Measurements from ENCODE around the gene CENPV.
A peak's percentile ranks its signal among the peaks of the same experiment; 100 is the strongest.

Gene CENPV

DNA sequence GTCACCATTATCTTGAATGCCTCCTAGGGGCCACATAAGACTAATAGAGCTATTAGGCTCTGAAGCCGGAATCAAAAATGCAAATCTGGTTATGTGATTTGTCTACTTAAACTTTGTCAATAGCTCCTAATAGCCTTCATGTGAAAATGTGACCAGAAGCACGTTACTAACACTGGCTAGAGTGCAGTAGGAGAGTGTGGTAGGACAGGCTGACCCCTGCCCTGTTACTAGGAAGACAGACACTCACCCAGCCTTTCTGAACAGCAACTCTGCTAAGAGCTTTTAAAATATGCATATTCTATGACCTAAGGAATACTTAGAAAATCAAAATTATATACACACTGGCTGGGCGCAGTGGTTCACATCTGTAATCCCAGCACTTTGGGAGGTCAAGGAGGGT is 26.3 kb downstream of the CENPV start:
- no peak for ATAC-seq
- TF ChIP-seq ZFP3 (CRISPR knock-in tag; IDR thresholded peaks at IDR 0.05) (no peak), ZNF565 (CRISPR knock-in tag; conservative IDR thresholded peaks at IDR 0.05; ENCODE audit: low read depth) (no peak), ISL1 (CRISPR knock-in tag; IDR thresholded peaks at IDR 0.05) (no peak), ZNF70 (CRISPR knock-in tag; IDR thresholded peaks at IDR 0.05) (no peak), CSDC2 (CRISPR knock-in tag; IDR thresholded peaks at IDR 0.05) (no peak), GLIS3 (CRISPR knock-in tag; IDR thresholded peaks at IDR 0.05) (no peak), TOX (CRISPR knock-in tag; IDR thresholded peaks at IDR 0.05; ENCODE audit: borderline replicate concordance) (no peak), ZC3H10 (CRISPR knock-in tag; IDR thresholded peaks at IDR 0.05) (no peak), ESRRG (CRISPR knock-in tag; IDR thresholded peaks at IDR 0.05) (no peak), PPARA (CRISPR knock-in tag; IDR thresholded peaks at IDR 0.05; ENCODE audit: borderline replicate concordance) (no peak), ZFP30 (CRISPR knock-in tag; IDR thresholded peaks at IDR 0.05) (no peak)
- TF ChIP-seq, protein P1, sequence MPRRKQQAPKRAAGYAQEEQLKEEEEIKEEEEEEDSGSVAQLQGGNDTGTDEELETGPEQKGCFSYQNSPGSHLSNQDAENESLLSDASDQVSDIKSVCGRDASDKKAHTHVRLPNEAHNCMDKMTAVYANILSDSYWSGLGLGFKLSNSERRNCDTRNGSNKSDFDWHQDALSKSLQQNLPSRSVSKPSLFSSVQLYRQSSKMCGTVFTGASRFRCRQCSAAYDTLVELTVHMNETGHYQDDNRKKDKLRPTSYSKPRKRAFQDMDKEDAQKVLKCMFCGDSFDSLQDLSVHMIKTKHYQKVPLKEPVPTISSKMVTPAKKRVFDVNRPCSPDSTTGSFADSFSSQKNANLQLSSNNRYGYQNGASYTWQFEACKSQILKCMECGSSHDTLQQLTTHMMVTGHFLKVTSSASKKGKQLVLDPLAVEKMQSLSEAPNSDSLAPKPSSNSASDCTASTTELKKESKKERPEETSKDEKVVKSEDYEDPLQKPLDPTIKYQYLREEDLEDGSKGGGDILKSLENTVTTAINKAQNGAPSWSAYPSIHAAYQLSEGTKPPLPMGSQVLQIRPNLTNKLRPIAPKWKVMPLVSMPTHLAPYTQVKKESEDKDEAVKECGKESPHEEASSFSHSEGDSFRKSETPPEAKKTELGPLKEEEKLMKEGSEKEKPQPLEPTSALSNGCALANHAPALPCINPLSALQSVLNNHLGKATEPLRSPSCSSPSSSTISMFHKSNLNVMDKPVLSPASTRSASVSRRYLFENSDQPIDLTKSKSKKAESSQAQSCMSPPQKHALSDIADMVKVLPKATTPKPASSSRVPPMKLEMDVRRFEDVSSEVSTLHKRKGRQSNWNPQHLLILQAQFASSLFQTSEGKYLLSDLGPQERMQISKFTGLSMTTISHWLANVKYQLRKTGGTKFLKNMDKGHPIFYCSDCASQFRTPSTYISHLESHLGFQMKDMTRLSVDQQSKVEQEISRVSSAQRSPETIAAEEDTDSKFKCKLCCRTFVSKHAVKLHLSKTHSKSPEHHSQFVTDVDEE (CRISPR knock-in tag; IDR thresholded peaks at IDR 0.05), result no peak
- TF ChIP-seq, protein P2, sequence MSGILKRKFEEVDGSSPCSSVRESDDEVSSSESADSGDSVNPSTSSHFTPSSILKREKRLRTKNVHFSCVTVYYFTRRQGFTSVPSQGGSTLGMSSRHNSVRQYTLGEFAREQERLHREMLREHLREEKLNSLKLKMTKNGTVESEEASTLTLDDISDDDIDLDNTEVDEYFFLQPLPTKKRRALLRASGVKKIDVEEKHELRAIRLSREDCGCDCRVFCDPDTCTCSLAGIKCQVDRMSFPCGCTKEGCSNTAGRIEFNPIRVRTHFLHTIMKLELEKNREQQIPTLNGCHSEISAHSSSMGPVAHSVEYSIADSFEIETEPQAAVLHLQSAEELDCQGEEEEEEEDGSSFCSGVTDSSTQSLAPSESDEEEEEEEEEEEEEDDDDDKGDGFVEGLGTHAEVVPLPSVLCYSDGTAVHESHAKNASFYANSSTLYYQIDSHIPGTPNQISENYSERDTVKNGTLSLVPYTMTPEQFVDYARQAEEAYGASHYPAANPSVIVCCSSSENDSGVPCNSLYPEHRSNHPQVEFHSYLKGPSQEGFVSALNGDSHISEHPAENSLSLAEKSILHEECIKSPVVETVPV (CRISPR knock-in tag; IDR thresholded peaks at IDR 0.05), result no peak
- TF ChIP-seq, protein P3, sequence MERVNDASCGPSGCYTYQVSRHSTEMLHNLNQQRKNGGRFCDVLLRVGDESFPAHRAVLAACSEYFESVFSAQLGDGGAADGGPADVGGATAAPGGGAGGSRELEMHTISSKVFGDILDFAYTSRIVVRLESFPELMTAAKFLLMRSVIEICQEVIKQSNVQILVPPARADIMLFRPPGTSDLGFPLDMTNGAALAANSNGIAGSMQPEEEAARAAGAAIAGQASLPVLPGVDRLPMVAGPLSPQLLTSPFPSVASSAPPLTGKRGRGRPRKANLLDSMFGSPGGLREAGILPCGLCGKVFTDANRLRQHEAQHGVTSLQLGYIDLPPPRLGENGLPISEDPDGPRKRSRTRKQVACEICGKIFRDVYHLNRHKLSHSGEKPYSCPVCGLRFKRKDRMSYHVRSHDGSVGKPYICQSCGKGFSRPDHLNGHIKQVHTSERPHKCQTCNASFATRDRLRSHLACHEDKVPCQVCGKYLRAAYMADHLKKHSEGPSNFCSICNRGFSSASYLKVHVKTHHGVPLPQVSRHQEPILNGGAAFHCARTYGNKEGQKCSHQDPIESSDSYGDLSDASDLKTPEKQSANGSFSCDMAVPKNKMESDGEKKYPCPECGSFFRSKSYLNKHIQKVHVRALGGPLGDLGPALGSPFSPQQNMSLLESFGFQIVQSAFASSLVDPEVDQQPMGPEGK (CRISPR knock-in tag; IDR thresholded peaks at IDR 0.05; ENCODE audit: borderline replicate concordance), result no peak

DNA sequence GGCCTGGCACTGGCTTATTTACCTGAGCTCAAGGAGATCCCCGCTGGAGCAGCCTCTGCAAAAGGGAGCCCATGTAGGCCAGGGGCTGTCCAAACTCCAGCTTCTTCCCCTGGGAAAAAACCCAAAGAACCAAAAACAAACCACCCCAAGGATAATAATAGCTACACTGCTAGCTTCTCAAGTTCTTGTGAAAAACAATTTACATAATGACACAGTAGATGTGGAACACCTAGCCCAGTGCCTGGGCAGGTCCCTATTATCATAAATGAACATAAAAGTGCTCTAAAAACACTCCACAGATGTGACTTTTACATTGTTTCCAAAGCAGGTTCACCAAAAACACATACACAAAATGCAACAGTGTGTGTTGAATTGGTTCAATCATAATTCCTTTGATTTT is 27.3 kb downstream of the CENPV start:
- no peak for ATAC-seq
- TF ChIP-seq SNAI2 (CRISPR knock-in tag; IDR thresholded peaks at IDR 0.05), result no peak
- no peak for TF ChIP-seq TCF4 (CRISPR knock-in tag; IDR thresholded peaks at IDR 0.05; ENCODE audit: borderline replicate concordance)
- TF ChIP-seq, protein P4, sequence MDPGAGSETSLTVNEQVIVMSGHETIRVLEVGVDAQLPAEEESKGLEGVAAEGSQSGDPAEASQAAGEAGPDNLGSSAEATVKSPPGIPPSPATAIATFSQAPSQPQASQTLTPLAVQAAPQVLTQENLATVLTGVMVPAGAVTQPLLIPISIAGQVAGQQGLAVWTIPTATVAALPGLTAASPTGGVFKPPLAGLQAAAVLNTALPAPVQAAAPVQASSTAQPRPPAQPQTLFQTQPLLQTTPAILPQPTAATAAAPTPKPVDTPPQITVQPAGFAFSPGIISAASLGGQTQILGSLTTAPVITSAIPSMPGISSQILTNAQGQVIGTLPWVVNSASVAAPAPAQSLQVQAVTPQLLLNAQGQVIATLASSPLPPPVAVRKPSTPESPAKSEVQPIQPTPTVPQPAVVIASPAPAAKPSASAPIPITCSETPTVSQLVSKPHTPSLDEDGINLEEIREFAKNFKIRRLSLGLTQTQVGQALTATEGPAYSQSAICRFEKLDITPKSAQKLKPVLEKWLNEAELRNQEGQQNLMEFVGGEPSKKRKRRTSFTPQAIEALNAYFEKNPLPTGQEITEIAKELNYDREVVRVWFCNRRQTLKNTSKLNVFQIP (CRISPR knock-in tag; IDR thresholded peaks at IDR 0.05; ENCODE audit: borderline replicate concordance, low read depth), result no peak
- no peak for TF ChIP-seq ESRRG (CRISPR knock-in tag; IDR thresholded peaks at IDR 0.05)
- TF ChIP-seq ZNF565 (CRISPR knock-in tag; conservative IDR thresholded peaks at IDR 0.05; ENCODE audit: low read depth), result no peak

DNA sequence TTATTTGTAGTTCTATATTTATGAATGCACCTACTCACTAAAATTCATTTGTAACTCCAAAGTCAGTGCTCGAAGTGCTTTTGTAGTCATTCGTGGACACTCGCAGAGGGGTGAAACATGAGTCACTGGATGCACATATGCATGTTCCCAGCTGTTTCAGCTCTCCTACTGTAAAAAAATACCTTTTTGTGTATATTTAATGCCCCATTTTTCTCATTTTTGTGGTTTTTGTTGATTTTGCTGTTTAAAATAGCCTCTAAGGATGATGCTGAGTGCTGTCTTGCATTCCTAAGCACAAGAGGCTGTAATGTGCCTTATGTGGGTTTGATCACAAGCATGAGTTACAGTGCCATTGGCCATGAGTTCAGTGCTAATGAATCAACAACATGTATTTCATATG is 30.6 kb downstream of the CENPV start:
- peak; percentile 33; the same call in 1 of the 3 replicates for ATAC-seq
- no peak for TF ChIP-seq CSDC2 (CRISPR knock-in tag; IDR thresholded peaks at IDR 0.05)
- TF ChIP-seq ZNF565 (CRISPR knock-in tag; conservative IDR thresholded peaks at IDR 0.05; ENCODE audit: low read depth), result no peak
- TF ChIP-seq, protein P2 (CRISPR knock-in tag; IDR thresholded peaks at IDR 0.05), result no peak
- no peak for TF ChIP-seq SNAI2 (CRISPR knock-in tag; IDR thresholded peaks at IDR 0.05)
- TF ChIP-seq, protein P1 (CRISPR knock-in tag; IDR thresholded peaks at IDR 0.05), result no peak
- TF ChIP-seq ZC3H10 (CRISPR knock-in tag; IDR thresholded peaks at IDR 0.05), result no peak
- TF ChIP-seq ESRRG (CRISPR knock-in tag; IDR thresholded peaks at IDR 0.05), result no peak
- no peak for TF ChIP-seq ZFP3 (CRISPR knock-in tag; IDR thresholded peaks at IDR 0.05)
- TF ChIP-seq ARNTL (CRISPR knock-in tag; IDR thresholded peaks at IDR 0.05; ENCODE audit: borderline replicate concordance, low read depth), result no peak
- no peak for TF ChIP-seq ZNF70 (CRISPR knock-in tag; IDR thresholded peaks at IDR 0.05)
- TF ChIP-seq, protein P5, sequence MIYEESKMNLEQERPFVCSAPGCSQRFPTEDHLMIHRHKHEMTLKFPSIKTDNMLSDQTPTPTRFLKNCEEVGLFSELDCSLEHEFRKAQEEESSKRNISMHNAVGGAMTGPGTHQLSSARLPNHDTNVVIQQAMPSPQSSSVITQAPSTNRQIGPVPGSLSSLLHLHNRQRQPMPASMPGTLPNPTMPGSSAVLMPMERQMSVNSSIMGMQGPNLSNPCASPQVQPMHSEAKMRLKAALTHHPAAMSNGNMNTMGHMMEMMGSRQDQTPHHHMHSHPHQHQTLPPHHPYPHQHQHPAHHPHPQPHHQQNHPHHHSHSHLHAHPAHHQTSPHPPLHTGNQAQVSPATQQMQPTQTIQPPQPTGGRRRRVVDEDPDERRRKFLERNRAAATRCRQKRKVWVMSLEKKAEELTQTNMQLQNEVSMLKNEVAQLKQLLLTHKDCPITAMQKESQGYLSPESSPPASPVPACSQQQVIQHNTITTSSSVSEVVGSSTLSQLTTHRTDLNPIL (CRISPR knock-in tag; IDR thresholded peaks at IDR 0.05; ENCODE audit: low read depth), result no peak
- TF ChIP-seq, protein P3 (CRISPR knock-in tag; IDR thresholded peaks at IDR 0.05; ENCODE audit: borderline replicate concordance), result no peak
- TF ChIP-seq RARB (CRISPR knock-in tag; IDR thresholded peaks at IDR 0.05), result no peak
- no peak for TF ChIP-seq TCF4 (CRISPR knock-in tag; IDR thresholded peaks at IDR 0.05; ENCODE audit: borderline replicate concordance)
- no peak for TF ChIP-seq OSR1 (CRISPR knock-in tag; IDR thresholded peaks at IDR 0.05)

Measured in SK-N-SH treated with all-trans-retinoic acid at 6 μM for 48 hours (cell line).